SHP77 treated with DMSO at 0.1 percent for 48 hours (cell line): ENCODE data around the gene UPK2.
"Not testable (repeated sequence)": the region's sequence is repeated elsewhere in the genome, so short reads cannot be mapped to it uniquely, and the experiment has no call there.

Experiments used
- DNase-seq: peaks from one replicate; lab custom pipeline; 2025; lab: John Stamatoyannopoulos, UW

Gene UPK2

GRCh38 chr11:118988280-118988679, 32.2 kb downstream of the UPK2 start:
- no peak for DNase-seq

GRCh38 chr11:118991486-118992038, 35.5 kb downstream of the UPK2 start:
- DNase-seq = not testable (repeated sequence)

GRCh38 chr11:118996926-118997626, 41.0 kb downstream of the UPK2 start:
- DNase-seq = no peak

GRCh38 chr11:118997627-118998387, 41.7 kb downstream of the UPK2 start, which contains the start of gene CENATAC:
Gene CENATAC (plus strand): TSS chr11:118998138. CDS start chr11:118998198, 60 bp downstream.
- peak; percentile 73 for DNase-seq

- DNase-seq = no peak
These were observed 42.3 kb downstream of the UPK2 start for GRCh38 chr11:118998388-118998717.

- DNase-seq = no peak
These were observed 42.7 kb downstream of the UPK2 start for GRCh38 chr11:118998822-118999221.

GRCh38 chr11:119000906-119001305, 44.8 kb downstream of the UPK2 start:
- no peak for DNase-seq

GRCh38 chr11:119006656-119007055, 50.6 kb downstream of the UPK2 start:
- DNase-seq = no peak
